OCI-M2 (cell line): ENCODE results near the gene BPIFB1.

ENCODE experiments used
- DNase-seq: peaks from one replicate; lab custom pipeline; 2025; ENCODE audit not compliant: unreplicated experiment; lab: John Stamatoyannopoulos, UW

Gene BPIFB1

GRCh38 chr20:33322456-33322855, 39.4 kb downstream of the BPIFB1 start:
- DNase-seq = no peak

GRCh38 chr20:33323236-33323635, 40.2 kb downstream of the BPIFB1 start:
- DNase-seq = no peak

- no peak for DNase-seq
Observed at GRCh38 chr20:33325350-33325749, 42.3 kb downstream of the BPIFB1 start.

- no peak for DNase-seq
Observed at GRCh38 chr20:33328157-33329137, 45.4 kb downstream of the BPIFB1 start.

GRCh38 chr20:33332905-33333456, 50.0 kb downstream of the BPIFB1 start:
- no peak for DNase-seq

- DNase-seq = no peak
Observed at GRCh38 chr20:33333616-33334015, 50.6 kb downstream of the BPIFB1 start.

GRCh38 chr20:33334111-33334510, 51.1 kb downstream of the BPIFB1 start:
- DNase-seq = no peak

- no peak for DNase-seq
Observed at GRCh38 chr20:33336375-33336774, 53.4 kb downstream of the BPIFB1 start.

- DNase-seq = no peak
Observed at GRCh38 chr20:33337119-33337518, 54.1 kb downstream of the BPIFB1 start.

GRCh38 chr20:33337531-33338165, 54.6 kb downstream of the BPIFB1 start:
- no peak for DNase-seq

- no peak for DNase-seq
Observed at GRCh38 chr20:33338467-33339258, 55.6 kb downstream of the BPIFB1 start.

- DNase-seq = peak; percentile 75
Observed at GRCh38 chr20:33339515-33340058, 56.6 kb downstream of the BPIFB1 start.

GRCh38 chr20:33343521-33343920, 60.5 kb downstream of the BPIFB1 start:
- DNase-seq = no peak

- DNase-seq = no peak
Observed at GRCh38 chr20:33345342-33345741, 62.3 kb downstream of the BPIFB1 start.

GRCh38 chr20:33348136-33348937, 65.3 kb downstream of the BPIFB1 start:
- DNase-seq = no peak

GRCh38 chr20:33349493-33349892, 66.5 kb downstream of the BPIFB1 start:
- DNase-seq = no peak

- DNase-seq = no peak
Observed at GRCh38 chr20:33351696-33352095, 68.7 kb downstream of the BPIFB1 start.

- DNase-seq = no peak
Observed at GRCh38 chr20:33352258-33353012, 69.4 kb downstream of the BPIFB1 start.

- DNase-seq = no peak
Observed at GRCh38 chr20:33353013-33353402, 70.0 kb downstream of the BPIFB1 start.
